Inferior parietal cortex (tissue), 1 donor: ENCODE measurements around the gene FOXA1.
"Not testable (repeated sequence)": the region's sequence is repeated elsewhere in the genome, so short reads cannot be mapped to it uniquely, and the experiment has no call there.

ENCODE experiments used
- DNase-seq: peaks from one replicate; pipeline ENCODE4 v3.0.0-alpha.2; 2016; ENCODE audit errors: extremely low spot score

Gene FOXA1

DNA sequence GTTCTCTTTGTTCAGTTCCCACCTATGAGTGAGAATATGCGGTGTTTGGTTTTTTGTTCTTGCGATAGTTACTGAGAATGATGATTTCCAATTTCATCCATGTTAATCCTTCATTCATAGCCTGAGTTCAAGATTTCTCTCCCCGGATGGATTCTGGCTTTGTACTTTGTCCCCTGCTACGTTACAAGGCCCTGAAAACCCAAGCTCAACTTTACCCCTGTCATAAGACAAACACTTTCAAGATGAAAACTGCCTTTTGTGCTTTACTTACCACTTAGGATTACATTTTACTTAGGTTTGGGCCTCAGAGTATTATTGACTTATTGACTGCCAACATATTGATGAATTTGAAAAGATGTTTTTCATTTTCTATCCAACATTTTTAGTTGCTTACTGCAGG is 36.3 kb downstream of the FOXA1 start:
- DNase-seq, result no peak

GRCh38 chr14:37555596-37555995 is 39.5 kb downstream of the FOXA1 start:
- DNase-seq, result not testable (repeated sequence)

GRCh38 chr14:37553935-37554550 is 41.0 kb downstream of the FOXA1 start:
- no peak for DNase-seq

- no peak for DNase-seq
Observed at GRCh38 chr14:37551119-37551518, 43.9 kb downstream of the FOXA1 start.

DNA sequence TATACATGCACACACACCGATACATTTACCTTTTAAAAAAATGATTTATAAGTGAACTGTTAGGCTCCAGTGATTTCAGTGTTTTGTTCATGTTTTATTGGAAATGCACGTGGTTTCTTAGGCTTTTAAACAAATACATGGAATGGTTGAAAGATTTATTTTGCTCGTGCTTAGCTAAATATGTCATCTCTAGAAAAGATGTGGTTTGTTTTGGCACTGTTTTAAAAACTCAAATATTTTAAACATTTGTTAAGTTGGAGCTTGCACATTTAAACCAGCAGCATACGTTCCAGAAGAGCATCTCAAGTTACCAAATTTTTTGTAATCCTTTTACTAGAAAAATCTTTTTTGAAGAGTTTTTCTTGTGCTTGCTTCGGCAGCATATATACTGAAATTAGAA is 44.5 kb downstream of the FOXA1 start:
- no peak for DNase-seq

GRCh38 chr14:37546621-37547447 is 48.2 kb downstream of the FOXA1 start:
- DNase-seq, result no peak

DNA sequence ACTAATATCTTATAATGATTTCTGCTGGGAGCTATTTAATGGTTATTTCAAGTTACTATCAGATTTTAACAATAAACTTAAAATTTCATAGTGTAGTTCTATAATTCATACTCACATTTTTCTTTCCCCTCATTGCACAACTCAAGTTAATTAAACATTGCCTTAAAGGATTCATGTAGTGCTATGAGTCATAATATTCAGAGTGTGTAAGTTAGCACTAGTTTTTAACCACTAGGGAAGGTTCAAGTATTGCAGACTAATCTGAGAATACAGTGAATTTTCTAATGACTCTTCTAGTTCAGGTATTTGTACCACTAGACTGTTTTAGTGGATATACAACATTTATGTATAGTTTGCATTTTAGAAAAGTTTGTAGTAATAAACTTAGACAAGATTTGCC is 49.9 kb downstream of the FOXA1 start:
- DNase-seq, result no peak

DNA sequence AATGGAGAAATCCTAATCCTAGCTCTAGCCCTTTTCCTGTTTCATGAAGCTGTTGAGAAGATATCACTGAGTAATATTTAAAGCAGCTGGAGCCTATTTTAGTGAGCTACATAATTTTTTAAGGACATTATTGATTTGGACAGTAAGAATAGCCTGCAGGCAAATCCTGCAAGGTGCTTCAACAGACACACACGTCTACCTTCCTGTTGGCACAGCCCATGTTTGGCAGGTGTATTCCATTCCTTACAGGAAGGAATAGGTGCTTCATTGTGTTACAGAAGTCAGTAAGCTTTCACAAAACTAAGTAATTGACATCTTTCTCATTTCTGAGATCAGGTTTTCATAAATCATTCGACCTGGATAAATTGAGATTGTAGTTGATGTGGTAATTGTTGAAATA is 50.6 kb downstream of the FOXA1 start:
- no peak for DNase-seq

- DNase-seq, result no peak
Observed at GRCh38 chr14:37539992-37540391, 55.1 kb downstream of the FOXA1 start.
